ENCODE data around the gene ASRGL1. TPM values are rescaled to one million over a fixed set of nuclear protein-coding genes. Genes with fewer than 3 reads are reported as not detected.

Gene ASRGL1
- total and polyA plus RNA-seq, 2 experiments from 2014 or later = 9.5 to 18.6 TPM

DNA sequence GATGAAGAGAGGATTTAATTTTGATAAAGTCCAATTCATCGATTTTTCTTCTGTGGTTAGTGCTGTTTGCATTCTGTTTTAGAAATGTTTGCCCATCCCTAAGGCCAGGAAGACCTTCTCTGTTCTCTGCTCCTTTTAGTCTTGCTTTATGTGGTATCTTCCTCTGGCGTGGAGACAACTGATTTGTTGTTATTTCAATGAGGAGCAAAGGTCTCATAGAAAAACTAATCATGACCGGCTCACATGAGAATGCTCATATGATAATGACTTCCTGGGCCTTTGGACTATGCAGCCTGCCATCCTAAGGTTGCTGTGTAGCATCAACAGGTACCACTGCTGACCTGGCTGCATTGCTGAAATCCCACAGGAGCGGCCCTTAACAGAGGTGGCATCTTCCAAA is 101.4 kb downstream of the ASRGL1 start:
- Histone ChIP-seq H3K9me2 (replicated peaks; ENCODE audit: insufficient read depth) (no peaks in the 10 kb centered on the region), H3K27ac (peak overlapping the region; percentile 29), H3K79me2 (no peaks in the 10 kb centered on the region), H3K27me3 (no peaks in the 10 kb centered on the region), H3K4me2 (no peak overlapping the region), H3K9me3 (ENCODE audit: low read depth) (no peaks in the 10 kb centered on the region), H4K20me1 (ENCODE audit: insufficient read depth, poor library complexity, severe bottlenecking) (no peaks in the 10 kb centered on the region), H2AFZ (no peak overlapping the region), H3K4me1 (ENCODE audit: insufficient read depth) (peaks cover 15% of the 10 kb centered on the region), H3K36me3 (replicated peaks; ENCODE audit: insufficient read depth, low read depth) (no peaks in the 10 kb centered on the region), H3K4me3 (no peak overlapping the region)
- DNase-seq (ENCODE audit: low spot score) = no peak
- 68% methylated on average over 4 of the region's 4 CpGs for WGBS (ENCODE audit: low lambda C conversion rate, missing lambda C conversion rate)
- TF ChIP-seq EZH2 (IDR thresholded peaks at IDR 0.05; ENCODE audit: borderline replicate concordance) = no peak
- TF ChIP-seq, protein P1, sequence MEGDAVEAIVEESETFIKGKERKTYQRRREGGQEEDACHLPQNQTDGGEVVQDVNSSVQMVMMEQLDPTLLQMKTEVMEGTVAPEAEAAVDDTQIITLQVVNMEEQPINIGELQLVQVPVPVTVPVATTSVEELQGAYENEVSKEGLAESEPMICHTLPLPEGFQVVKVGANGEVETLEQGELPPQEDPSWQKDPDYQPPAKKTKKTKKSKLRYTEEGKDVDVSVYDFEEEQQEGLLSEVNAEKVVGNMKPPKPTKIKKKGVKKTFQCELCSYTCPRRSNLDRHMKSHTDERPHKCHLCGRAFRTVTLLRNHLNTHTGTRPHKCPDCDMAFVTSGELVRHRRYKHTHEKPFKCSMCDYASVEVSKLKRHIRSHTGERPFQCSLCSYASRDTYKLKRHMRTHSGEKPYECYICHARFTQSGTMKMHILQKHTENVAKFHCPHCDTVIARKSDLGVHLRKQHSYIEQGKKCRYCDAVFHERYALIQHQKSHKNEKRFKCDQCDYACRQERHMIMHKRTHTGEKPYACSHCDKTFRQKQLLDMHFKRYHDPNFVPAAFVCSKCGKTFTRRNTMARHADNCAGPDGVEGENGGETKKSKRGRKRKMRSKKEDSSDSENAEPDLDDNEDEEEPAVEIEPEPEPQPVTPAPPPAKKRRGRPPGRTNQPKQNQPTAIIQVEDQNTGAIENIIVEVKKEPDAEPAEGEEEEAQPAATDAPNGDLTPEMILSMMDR (IDR thresholded peaks at IDR 0.05; ENCODE audit: poor library complexity) = no peak
- no peak for TF ChIP-seq EZH2phosphoT487 (IDR thresholded peaks at IDR 0.05; ENCODE audit: low read depth, severe bottlenecking, unreplicated experiment)

DNA sequence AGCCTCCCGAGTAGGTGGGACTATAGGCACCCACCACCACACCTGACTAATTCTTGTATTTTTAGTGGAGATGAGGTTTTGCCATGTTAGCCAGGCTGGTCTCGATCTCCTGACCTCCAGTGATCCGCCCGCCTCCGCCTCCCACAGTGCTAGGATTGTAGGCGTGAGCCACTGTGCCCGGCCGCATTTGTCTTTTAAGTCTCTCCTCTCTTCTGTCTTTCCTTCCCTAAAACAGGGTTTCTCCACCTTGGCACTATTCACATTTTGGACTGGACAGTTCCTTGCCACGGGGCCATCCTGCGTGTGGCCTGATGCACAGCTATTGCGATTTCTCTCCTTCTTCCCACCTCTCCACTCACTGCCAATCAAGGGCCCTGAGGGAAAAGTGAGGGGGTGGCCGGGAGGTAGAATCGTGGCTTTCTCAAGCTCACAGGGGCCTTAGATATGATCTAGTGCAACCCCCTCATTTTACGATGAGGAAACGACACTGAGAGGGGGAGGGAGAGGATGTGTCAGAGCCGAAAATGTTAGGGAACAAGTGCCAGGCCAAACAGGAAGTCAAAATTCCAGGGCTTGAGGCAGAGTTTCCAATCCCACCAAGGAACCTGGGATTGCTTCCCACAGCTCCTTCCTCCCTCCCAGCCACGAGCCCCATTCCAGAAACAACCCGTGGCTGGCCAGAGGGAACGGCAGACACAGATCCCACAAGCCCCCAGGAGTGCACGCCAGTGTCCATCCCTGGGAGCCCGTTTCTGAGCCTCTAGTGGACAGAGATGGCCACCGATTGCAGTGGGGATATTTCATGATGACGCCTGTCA is 102.7 kb downstream of the ASRGL1 start:
- 57% methylated on average over 23 of the region's 23 CpGs for WGBS (ENCODE audit: low lambda C conversion rate, missing lambda C conversion rate)
- no peak for DNase-seq (ENCODE audit: low spot score)
- H3K9me3 ChIP-seq (ENCODE audit: low read depth) = no peaks in the 10 kb centered on the region
- no peaks in the 10 kb centered on the region for H3K36me3 ChIP-seq (replicated peaks; ENCODE audit: insufficient read depth, low read depth)
- H2AFZ ChIP-seq = no peak overlapping the region
- no peak overlapping the region for H3K4me2 ChIP-seq
- no peaks in the 10 kb centered on the region for H3K79me2 ChIP-seq
- no peaks in the 10 kb centered on the region for H3K9me2 ChIP-seq (replicated peaks; ENCODE audit: insufficient read depth)
- peaks cover 26% of the 10 kb centered on the region for H3K4me1 ChIP-seq (ENCODE audit: insufficient read depth)
- TF ChIP-seq EZH2phosphoT487 (IDR thresholded peaks at IDR 0.05; ENCODE audit: low read depth, severe bottlenecking, unreplicated experiment) (no peak), EZH2 (IDR thresholded peaks at IDR 0.05; ENCODE audit: borderline replicate concordance) (no peak)
- TF ChIP-seq, protein P1 (IDR thresholded peaks at IDR 0.05; ENCODE audit: poor library complexity) = no peak
- no peak overlapping the region for H3K4me3 ChIP-seq
- peak overlapping the region; percentile 46 for H3K27ac ChIP-seq
- H4K20me1 ChIP-seq (ENCODE audit: insufficient read depth, poor library complexity, severe bottlenecking) = no peaks in the 10 kb centered on the region
- H3K27me3 ChIP-seq = no peaks in the 10 kb centered on the region

Other genes starting within 250 kb of the ASRGL1 start
- gene INCENP, start 213.4 kb upstream of the ASRGL1 start, total RNA-seq = 12.5 and 12.8 TPM in 2 replicates
- gene INCENP, start 213.4 kb upstream of the ASRGL1 start, polyA plus RNA-seq = 2.2 TPM in 2 replicates
- not detected in 2 replicates for gene SCGB1D1, start 147.2 kb upstream of the ASRGL1 start, total RNA-seq
- not detected in 2 replicates for gene SCGB1D1, start 147.2 kb upstream of the ASRGL1 start, polyA plus RNA-seq
- not detected in 2 replicates for gene SCGB2A1, start 128.8 kb upstream of the ASRGL1 start, total RNA-seq
- gene SCGB2A1, start 128.8 kb upstream of the ASRGL1 start, polyA plus RNA-seq = not detected in 2 replicates
- not detected in 2 replicates for gene SCGB1D2, start 95.2 kb upstream of the ASRGL1 start, total RNA-seq
- not detected in 2 replicates for gene SCGB1D2, start 95.2 kb upstream of the ASRGL1 start, polyA plus RNA-seq
- gene SCGB2A2, start 67.3 kb upstream of the ASRGL1 start, total RNA-seq = not detected in 2 replicates
- gene SCGB2A2, start 67.3 kb upstream of the ASRGL1 start, polyA plus RNA-seq = not detected in 2 replicates
- gene SCGB1D4, start 38.4 kb upstream of the ASRGL1 start, total RNA-seq = not detected in 2 replicates
- not detected in 2 replicates for gene SCGB1D4, start 38.4 kb upstream of the ASRGL1 start, polyA plus RNA-seq
- not detected in 2 replicates for gene SCGB1A1, start 81.6 kb downstream of the ASRGL1 start, total RNA-seq
- not detected in 2 replicates for gene SCGB1A1, start 81.6 kb downstream of the ASRGL1 start, polyA plus RNA-seq
- 218 and 237 TPM in 2 replicates for gene AHNAK, start 209.4 kb downstream of the ASRGL1 start, total RNA-seq
- 38.0 and 47.6 TPM in 2 replicates for gene AHNAK, start 209.4 kb downstream of the ASRGL1 start, polyA plus RNA-seq
- 1,612 and 1,634 TPM in 2 replicates for gene EEF1G, start 236.4 kb downstream of the ASRGL1 start, total RNA-seq
- 501 and 526 TPM in 2 replicates for gene EEF1G, start 236.4 kb downstream of the ASRGL1 start, polyA plus RNA-seq